ENCODE results near the gene ADCY2. TPM values are rescaled to one million over a fixed set of nuclear protein-coding genes. Genes with fewer than 3 reads are reported as not detected.

The ADCY2 gene
- total RNA-seq, 1 donor from 2014 or later, result not detected

GRCh38 chr5:7503564-7503963, 107.6 kb downstream of the ADCY2 start:
- no peak for DNase-seq (ENCODE audit: low read depth in 2 of 2)

GRCh38 chr5:7515284-7515914, 119.5 kb downstream of the ADCY2 start:
- no peak for DNase-seq (ENCODE audit: low read depth in 2 of 2)

- DNase-seq (ENCODE audit: low read depth in 2 of 2), result no peak
Observed at GRCh38 chr5:7516253-7516652, 120.3 kb downstream of the ADCY2 start.

- no peak for DNase-seq (ENCODE audit: low read depth in 2 of 2)
Observed at GRCh38 chr5:7517006-7517405, 121.1 kb downstream of the ADCY2 start.

GRCh38 chr5:7518947-7519560, 123.1 kb downstream of the ADCY2 start:
- no peak for DNase-seq (ENCODE audit: low read depth in 2 of 2)

GRCh38 chr5:7519564-7519963, 123.6 kb downstream of the ADCY2 start:
- no peak for DNase-seq (ENCODE audit: low read depth in 2 of 2)

GRCh38 chr5:7529880-7530279, 133.9 kb downstream of the ADCY2 start:
- DNase-seq (ENCODE audit: low read depth in 2 of 2), result no peak

GRCh38 chr5:7533941-7534340, 138.0 kb downstream of the ADCY2 start:
- no peak for DNase-seq (ENCODE audit: low read depth in 2 of 2)

- no peak for DNase-seq (ENCODE audit: low read depth in 2 of 2)
Observed at GRCh38 chr5:7534505-7534904, 138.6 kb downstream of the ADCY2 start.

- DNase-seq (ENCODE audit: low read depth in 2 of 2), result no peak
Observed at GRCh38 chr5:7537573-7537972, 141.6 kb downstream of the ADCY2 start.

GRCh38 chr5:7539571-7539970, 143.6 kb downstream of the ADCY2 start:
- DNase-seq (ENCODE audit: low read depth in 2 of 2), result no peak

- no peak for DNase-seq (ENCODE audit: low read depth in 2 of 2)
Observed at GRCh38 chr5:7540736-7541485, 145.0 kb downstream of the ADCY2 start.

GRCh38 chr5:7541898-7542297, 146.0 kb downstream of the ADCY2 start:
- no peak for DNase-seq (ENCODE audit: low read depth in 2 of 2)

- no peak for DNase-seq (ENCODE audit: low read depth in 2 of 2)
Observed at GRCh38 chr5:7546555-7546954, 150.6 kb downstream of the ADCY2 start.

GRCh38 chr5:7548596-7548995, 152.7 kb downstream of the ADCY2 start:
- no peak for DNase-seq (ENCODE audit: low read depth in 2 of 2)

GRCh38 chr5:7565559-7565958, 169.6 kb downstream of the ADCY2 start:
- DNase-seq (ENCODE audit: low read depth in 2 of 2), result no peak

GRCh38 chr5:7576023-7576715, 180.2 kb downstream of the ADCY2 start:
- no peak for DNase-seq (ENCODE audit: low read depth in 2 of 2)

GRCh38 chr5:7577381-7577780, 181.4 kb downstream of the ADCY2 start:
- DNase-seq (ENCODE audit: low read depth in 2 of 2), result no peak

GRCh38 chr5:7578071-7578470, 182.1 kb downstream of the ADCY2 start:
- no peak for DNase-seq (ENCODE audit: low read depth in 2 of 2)

GRCh38 chr5:7584749-7585148, 188.8 kb downstream of the ADCY2 start:
- no peak for DNase-seq (ENCODE audit: low read depth in 2 of 2)

GRCh38 chr5:7585807-7586206, 189.9 kb downstream of the ADCY2 start:
- no peak for DNase-seq (ENCODE audit: low read depth in 2 of 2)

GRCh38 chr5:7586480-7586879, 190.5 kb downstream of the ADCY2 start:
- DNase-seq (ENCODE audit: low read depth in 2 of 2), result no peak

Data from lung microvascular endothelial cell (primary cell).